Ovary (tissue), 3 donors: Measurements from ENCODE around the gene UST.

Experiments used
- CTCF ChIP-seq, 3 donors: fragments of 450-650 bp in 2 of 3; fragments of 200-600 bp in 1 of 3; IDR thresholded peaks; one replicate each; pipeline versions ENCODE4 v1.5.1 to v1.8.0; 2016 to 2022; ENCODE audit warnings: antibody characterized with exemption in 3 of 3, mild to moderate bottlenecking in 1 of 3
- POLR2A ChIP-seq: fragments of 450-650 bp; IDR thresholded peaks from one replicate; pipeline ENCODE4 v1.6.1; 2017; ENCODE audit warnings: antibody characterized with exemption, mild to moderate bottlenecking, moderate library complexity
- donor health status: DM: no; HTN: no; CAD: no.

GRCh38 chr6:148850964-148851363, 104.1 kb downstream of the UST start:
- TF ChIP-seq CTCF (IDR thresholded peaks at IDR 0.05) (no peak), POLR2A (no peak)
